GM12874 (cell line): ENCODE measurements around the gene SLC6A3.

Experiments
- TF ChIP-seq, protein P1 (sequence below): IDR thresholded peaks from 2 replicates; pipeline ENCODE4 v1.5.1; 2011; ENCODE audit warnings: low read depth, mild to moderate bottlenecking, control low read depth, low read length, moderate library complexity; ENCODE audit not compliant: insufficient read depth

Gene SLC6A3

GRCh38 chr5:1461396-1461795, 16.2 kb upstream of the SLC6A3 start:
- TF ChIP-seq, protein P1, sequence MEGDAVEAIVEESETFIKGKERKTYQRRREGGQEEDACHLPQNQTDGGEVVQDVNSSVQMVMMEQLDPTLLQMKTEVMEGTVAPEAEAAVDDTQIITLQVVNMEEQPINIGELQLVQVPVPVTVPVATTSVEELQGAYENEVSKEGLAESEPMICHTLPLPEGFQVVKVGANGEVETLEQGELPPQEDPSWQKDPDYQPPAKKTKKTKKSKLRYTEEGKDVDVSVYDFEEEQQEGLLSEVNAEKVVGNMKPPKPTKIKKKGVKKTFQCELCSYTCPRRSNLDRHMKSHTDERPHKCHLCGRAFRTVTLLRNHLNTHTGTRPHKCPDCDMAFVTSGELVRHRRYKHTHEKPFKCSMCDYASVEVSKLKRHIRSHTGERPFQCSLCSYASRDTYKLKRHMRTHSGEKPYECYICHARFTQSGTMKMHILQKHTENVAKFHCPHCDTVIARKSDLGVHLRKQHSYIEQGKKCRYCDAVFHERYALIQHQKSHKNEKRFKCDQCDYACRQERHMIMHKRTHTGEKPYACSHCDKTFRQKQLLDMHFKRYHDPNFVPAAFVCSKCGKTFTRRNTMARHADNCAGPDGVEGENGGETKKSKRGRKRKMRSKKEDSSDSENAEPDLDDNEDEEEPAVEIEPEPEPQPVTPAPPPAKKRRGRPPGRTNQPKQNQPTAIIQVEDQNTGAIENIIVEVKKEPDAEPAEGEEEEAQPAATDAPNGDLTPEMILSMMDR: no peak

GRCh38 chr5:1460054-1460682, 14.9 kb upstream of the SLC6A3 start:
- TF ChIP-seq, protein P1: no peak

GRCh38 chr5:1453613-1454012, 8.4 kb upstream of the SLC6A3 start:
- TF ChIP-seq, protein P1: no peak

GRCh38 chr5:1449081-1449630, 3.9 kb upstream of the SLC6A3 start:
- TF ChIP-seq, protein P1: no peak

DNA sequence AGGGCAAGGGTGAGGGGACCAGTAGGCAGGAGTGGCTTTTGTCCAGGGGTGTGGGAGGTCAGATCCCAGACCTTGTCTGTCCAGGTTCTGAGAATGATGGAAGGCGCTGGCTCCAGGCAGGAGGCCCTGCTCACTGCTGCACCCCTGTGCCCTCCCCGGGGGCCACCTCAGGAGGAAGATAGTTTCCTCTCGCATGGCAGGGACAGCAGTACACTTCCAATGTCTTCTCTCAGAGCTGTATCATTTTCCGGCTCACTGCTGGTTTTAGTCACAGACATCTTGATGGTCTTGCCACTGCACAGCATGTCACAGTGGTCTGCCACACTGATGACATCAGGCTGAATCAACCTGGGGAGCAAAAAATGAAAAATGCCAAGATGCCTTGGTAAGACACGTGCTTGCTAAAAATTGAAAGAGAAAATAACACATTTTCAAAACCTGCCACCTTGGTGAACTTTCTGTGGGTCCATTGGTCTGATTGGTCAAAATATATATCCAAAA, 3.3 kb upstream of the SLC6A3 start:
- TF ChIP-seq, protein P1: no peak

GRCh38 chr5:1447671-1448361, 2.6 kb upstream of the SLC6A3 start:
- TF ChIP-seq, protein P1: no peak

- TF ChIP-seq, protein P1: no peak
These were observed 1.5 kb upstream of the SLC6A3 start for GRCh38 chr5:1446602-1447343.
